Liver (tissue), 9 donors: ENCODE data around the gene ABHD17C. TPM values are rescaled to one million over a fixed set of nuclear protein-coding genes. Genes with fewer than 3 reads are reported as not detected.

Experiments
- DNase-seq: peaks from one replicate; pipeline ENCODE4 v3.0.0-alpha.2; 2017; ENCODE audit warnings: low spot score
- H3K27ac ChIP-seq, 2 donors: one replicate each; pipeline ENCODE4 v1.7.0; 2013; ENCODE audit warnings: inconsistent platforms in 2 of 2, low read length in 2 of 2, control low read depth in 1 of 2, low read depth in 1 of 2, mild to moderate bottlenecking in 1 of 2
- H3K27me3 ChIP-seq, 4 donors: one replicate each; pipeline versions ENCODE4 v1.6.1 to v1.7.0; 2013; ENCODE audit warnings: low read length in 3 of 4, inconsistent platforms in 1 of 4, mild to moderate bottlenecking in 1 of 4, moderate library complexity in 1 of 4; ENCODE audit not compliant: control insufficient read depth in 4 of 4, insufficient read depth in 4 of 4
- H3K36me3 ChIP-seq, 4 donors: one replicate each; pipeline versions ENCODE4 v1.6.1 to v1.7.0; 2013; ENCODE audit warnings: low read length in 3 of 4, mild to moderate bottlenecking in 3 of 4, low read depth in 1 of 4, moderate library complexity in 1 of 4; ENCODE audit not compliant: control insufficient read depth in 4 of 4, insufficient read depth in 3 of 4
- H3K4me1 ChIP-seq, 4 donors: one replicate each; pipeline versions ENCODE4 v1.6.1 to v1.7.0; 2013; ENCODE audit warnings: low read length in 3 of 4, mild to moderate bottlenecking in 3 of 4, moderate library complexity in 1 of 4; ENCODE audit not compliant: control insufficient read depth in 4 of 4, insufficient read depth in 4 of 4
- H3K4me3 ChIP-seq, 3 donors: one replicate each; pipeline versions ENCODE4 v1.6.1 to v1.7.0; 2013; ENCODE audit warnings: low read length in 3 of 3, control low read depth in 1 of 3, low read depth in 1 of 3, mild to moderate bottlenecking in 1 of 3
- H3K9ac ChIP-seq, 2 donors: one replicate each; pipeline ENCODE4 v1.7.0; 2013; ENCODE audit warnings: low read length in 2 of 2, mild to moderate bottlenecking in 2 of 2, moderate library complexity in 2 of 2, control low read depth in 1 of 2, low read depth in 1 of 2
- H3K9me3 ChIP-seq, 4 donors: one replicate each; pipeline versions ENCODE4 v1.6.1 to v1.7.0; 2013; ENCODE audit warnings: low read length in 3 of 4; ENCODE audit not compliant: control insufficient read depth in 4 of 4
- EGR1 ChIP-seq, 2 donors: IDR thresholded peaks; 2 replicates each; pipeline ENCODE4 v1.6.1; 2016 to 2018; ENCODE audit warnings: antibody characterized with exemption in 2 of 2, low read depth in 2 of 2
- FOXA1 ChIP-seq: IDR thresholded peaks from 2 replicates; pipeline ENCODE4 v1.6.1; 2016; ENCODE audit warnings: antibody characterized with exemption
- FOXA2 ChIP-seq: IDR thresholded peaks from 2 replicates; pipeline ENCODE4 v1.6.1; 2016; ENCODE audit warnings: antibody characterized with exemption
- GABPA ChIP-seq, 2 donors: IDR thresholded peaks in 1 of 2; conservative IDR thresholded peaks in 1 of 2; 2 replicates each; pipeline ENCODE4 v1.6.1; 2016; ENCODE audit warnings: antibody characterized with exemption in 2 of 2, mild to moderate bottlenecking in 1 of 2, moderate library complexity in 1 of 2
- HNF4A ChIP-seq, 2 donors: conservative IDR thresholded peaks; 2 replicates each; pipeline ENCODE4 v1.6.1; 2016; ENCODE audit warnings: antibody characterized with exemption in 2 of 2, mild to moderate bottlenecking in 2 of 2
- HNF4G ChIP-seq: IDR thresholded peaks from 2 replicates; pipeline ENCODE4 v1.6.1; 2016; ENCODE audit warnings: antibody characterized with exemption
- NR2F2 ChIP-seq: IDR thresholded peaks from 2 replicates; pipeline ENCODE4 v1.6.1; 2016; ENCODE audit warnings: antibody characterized with exemption
- RAD21 ChIP-seq, 2 donors: IDR thresholded peaks; 2 replicates each; pipeline ENCODE4 v1.6.1; 2016; ENCODE audit warnings: antibody characterized with exemption in 2 of 2, mild to moderate bottlenecking in 2 of 2
- RXRA ChIP-seq, 2 donors: IDR thresholded peaks; 2 replicates each; pipeline ENCODE4 v1.6.1; 2017 to 2018; ENCODE audit warnings: antibody characterized with exemption in 2 of 2, mild to moderate bottlenecking in 1 of 2
- SP1 ChIP-seq: IDR thresholded peaks from 2 replicates; pipeline ENCODE4 v1.6.1; 2018; ENCODE audit warnings: antibody characterized with exemption, mild to moderate bottlenecking
- TAF1 ChIP-seq: conservative IDR thresholded peaks from 2 replicates; pipeline ENCODE4 v1.6.1; 2016; ENCODE audit warnings: antibody characterized with exemption, mild to moderate bottlenecking
- YY1 ChIP-seq: IDR thresholded peaks from 2 replicates; pipeline ENCODE4 v1.6.1; 2016; ENCODE audit warnings: antibody characterized with exemption, mild to moderate bottlenecking
- WGBS: extraction: QIAGEN DNeasy Blood & Tissue Kit; methylation state at CpG from one replicate; pipeline ENCODE4 v1.1.7; 2013; 5-methylcytosine and 5-hydroxymethylcytosine counted together
- polyA plus RNA-seq, 2 donors: library from polyadenylated mRNA; stranded (reverse) in 1 of 2; unstranded in 1 of 2; fragments of 200-250 nt in 1 of 2; fragments of >200 nt in 1 of 2; fragmentation: Nextera tagmentation in 1 of 2; extraction: Ambion mirVana in 1 of 2; gene quantifications; one replicate each; pipeline versions ENCODE4 v1.2.1 to v1.2.3, GENCODE V29; 2013 to 2015
- total RNA-seq, 2 donors: library from RNA; depleted of rRNA; stranded (reverse); fragments of >200 nt; gene quantifications; one replicate each; pipeline ENCODE4 v1.2.3, GENCODE V29; 2014
- TF ChIP-seq, protein P1 (sequence below): IDR thresholded peaks from 2 replicates; pipeline ENCODE4 v1.6.1; 2016; ENCODE audit warnings: antibody characterized with exemption
- TF ChIP-seq, protein P2 (sequence below): IDR thresholded peaks from 2 replicates; pipeline ENCODE4 v1.6.1; 2016; ENCODE audit warnings: antibody characterized with exemption, mild to moderate bottlenecking
- TF ChIP-seq, protein P3 (sequence below): fragments of 150-350 bp; IDR thresholded peaks from 2 replicates; pipeline ENCODE4 v1.5.1; 2017; ENCODE audit warnings: improper control_type of control experiment, low read depth, low read length; ENCODE audit not compliant: missing input control
- donor health status: healthy.
- donor health status: healthy.
- donor health status: healthy.
- donor health status: healthy.
- donor health status: healthy.

Gene ABHD17C
- total and polyA plus RNA-seq, 4 donors = 0.79 to 3.0 (median 2.0) TPM

DNA sequence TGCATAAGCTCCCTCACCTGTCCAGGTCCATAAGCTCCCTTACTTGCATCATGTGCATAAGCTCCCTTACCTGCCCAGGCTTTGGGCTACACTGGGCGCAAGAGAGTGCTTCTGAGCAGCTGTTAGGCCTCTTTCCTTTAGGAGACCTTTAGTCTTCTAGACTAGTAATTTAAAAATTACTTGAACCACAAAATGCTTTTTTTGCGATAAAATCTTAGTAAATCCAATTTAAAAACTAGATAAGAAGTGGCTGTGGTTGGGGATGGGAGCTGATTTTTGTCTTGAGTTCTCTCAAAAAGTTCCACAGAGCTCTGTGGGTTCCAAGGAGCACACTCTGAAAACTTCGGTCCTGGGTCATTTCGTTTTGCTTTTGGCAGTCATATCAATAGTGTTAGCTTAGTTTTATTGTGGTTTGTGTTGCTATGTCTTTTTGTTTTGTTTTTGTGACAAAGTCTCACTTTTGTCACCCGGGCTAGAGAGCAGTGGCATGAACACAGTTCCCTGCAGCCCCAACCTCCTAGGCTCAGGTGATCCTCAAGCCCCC is 90.8 kb downstream of the ABHD17C start:
- 91% methylated on average over 5 of the region's 5 CpGs for WGBS
- Histone ChIP-seq H3K36me3 (no peaks in the 10 kb centered on the region), H3K9ac (no peak overlapping the region), H3K27me3 (peaks cover 0 to 6% (median 3%) of the 10 kb centered on the region in 4 donors), H3K27ac (no peak overlapping the region), H3K4me3 (no peak overlapping the region), H3K9me3 (no peaks in the 10 kb centered on the region), H3K4me1 (no peaks in the 10 kb centered on the region)
- DNase-seq = no peak
- no peak for TF ChIP-seq TAF1

DNA sequence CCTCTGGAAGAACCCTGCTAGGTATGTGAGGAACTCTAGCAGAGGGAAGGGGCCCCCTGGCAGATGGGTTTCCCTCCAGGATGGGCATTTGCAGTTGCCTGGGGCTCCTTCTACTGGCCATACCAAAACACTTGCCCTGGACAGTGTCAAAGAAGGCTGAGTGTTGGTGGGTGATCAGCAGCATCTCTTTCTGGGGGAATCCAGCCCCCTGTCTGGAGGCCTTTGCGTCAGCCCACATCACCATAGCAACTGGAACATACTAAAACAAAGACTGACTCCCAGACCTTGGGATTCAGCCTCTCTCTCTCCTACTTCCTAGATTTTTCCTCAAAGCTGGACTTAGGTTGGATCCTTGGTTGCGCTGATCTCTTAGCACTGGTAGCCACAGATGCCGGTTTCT is 92.2 kb downstream of the ABHD17C start:
- Histone ChIP-seq H3K36me3 (no peaks in the 10 kb centered on the region), H3K4me3 (no peak overlapping the region), H3K27me3 (peaks cover 0 to 10% (median under 1%) of the 10 kb centered on the region in 4 donors), H3K9me3 (no peaks in the 10 kb centered on the region), H3K27ac (no peak overlapping the region), H3K9ac (no peak overlapping the region), H3K4me1 (no peaks in the 10 kb centered on the region)
- no peak for TF ChIP-seq FOXA1
- TF ChIP-seq RXRA (IDR thresholded peaks at IDR 0.05) = no peak
- TF ChIP-seq YY1 = no peak
- no peak for TF ChIP-seq EGR1 (IDR thresholded peaks at IDR 0.05; ENCODE audit: low read depth in 2 of 2)
- no peak for TF ChIP-seq FOXA2
- TF ChIP-seq RAD21 (IDR thresholded peaks at IDR 0.05) = no peak
- TF ChIP-seq, protein P1, sequence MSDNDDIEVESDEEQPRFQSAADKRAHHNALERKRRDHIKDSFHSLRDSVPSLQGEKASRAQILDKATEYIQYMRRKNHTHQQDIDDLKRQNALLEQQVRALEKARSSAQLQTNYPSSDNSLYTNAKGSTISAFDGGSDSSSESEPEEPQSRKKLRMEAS = no peak
- TF ChIP-seq HNF4A (conservative IDR thresholded peaks at IDR 0.05) = no peak
- TF ChIP-seq HNF4G = no peak
- no peak for TF ChIP-seq GABPA (IDR thresholded peaks at IDR 0.05 in 1 of 2, conservative IDR thresholded peaks at IDR 0.05 in 1 of 2)
- TF ChIP-seq, protein P2, sequence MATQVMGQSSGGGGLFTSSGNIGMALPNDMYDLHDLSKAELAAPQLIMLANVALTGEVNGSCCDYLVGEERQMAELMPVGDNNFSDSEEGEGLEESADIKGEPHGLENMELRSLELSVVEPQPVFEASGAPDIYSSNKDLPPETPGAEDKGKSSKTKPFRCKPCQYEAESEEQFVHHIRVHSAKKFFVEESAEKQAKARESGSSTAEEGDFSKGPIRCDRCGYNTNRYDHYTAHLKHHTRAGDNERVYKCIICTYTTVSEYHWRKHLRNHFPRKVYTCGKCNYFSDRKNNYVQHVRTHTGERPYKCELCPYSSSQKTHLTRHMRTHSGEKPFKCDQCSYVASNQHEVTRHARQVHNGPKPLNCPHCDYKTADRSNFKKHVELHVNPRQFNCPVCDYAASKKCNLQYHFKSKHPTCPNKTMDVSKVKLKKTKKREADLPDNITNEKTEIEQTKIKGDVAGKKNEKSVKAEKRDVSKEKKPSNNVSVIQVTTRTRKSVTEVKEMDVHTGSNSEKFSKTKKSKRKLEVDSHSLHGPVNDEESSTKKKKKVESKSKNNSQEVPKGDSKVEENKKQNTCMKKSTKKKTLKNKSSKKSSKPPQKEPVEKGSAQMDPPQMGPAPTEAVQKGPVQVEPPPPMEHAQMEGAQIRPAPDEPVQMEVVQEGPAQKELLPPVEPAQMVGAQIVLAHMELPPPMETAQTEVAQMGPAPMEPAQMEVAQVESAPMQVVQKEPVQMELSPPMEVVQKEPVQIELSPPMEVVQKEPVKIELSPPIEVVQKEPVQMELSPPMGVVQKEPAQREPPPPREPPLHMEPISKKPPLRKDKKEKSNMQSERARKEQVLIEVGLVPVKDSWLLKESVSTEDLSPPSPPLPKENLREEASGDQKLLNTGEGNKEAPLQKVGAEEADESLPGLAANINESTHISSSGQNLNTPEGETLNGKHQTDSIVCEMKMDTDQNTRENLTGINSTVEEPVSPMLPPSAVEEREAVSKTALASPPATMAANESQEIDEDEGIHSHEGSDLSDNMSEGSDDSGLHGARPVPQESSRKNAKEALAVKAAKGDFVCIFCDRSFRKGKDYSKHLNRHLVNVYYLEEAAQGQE = no peak
- no peak for TF ChIP-seq SP1
- TF ChIP-seq NR2F2 = no peak
- no peak for TF ChIP-seq TAF1
- TF ChIP-seq, protein P3, sequence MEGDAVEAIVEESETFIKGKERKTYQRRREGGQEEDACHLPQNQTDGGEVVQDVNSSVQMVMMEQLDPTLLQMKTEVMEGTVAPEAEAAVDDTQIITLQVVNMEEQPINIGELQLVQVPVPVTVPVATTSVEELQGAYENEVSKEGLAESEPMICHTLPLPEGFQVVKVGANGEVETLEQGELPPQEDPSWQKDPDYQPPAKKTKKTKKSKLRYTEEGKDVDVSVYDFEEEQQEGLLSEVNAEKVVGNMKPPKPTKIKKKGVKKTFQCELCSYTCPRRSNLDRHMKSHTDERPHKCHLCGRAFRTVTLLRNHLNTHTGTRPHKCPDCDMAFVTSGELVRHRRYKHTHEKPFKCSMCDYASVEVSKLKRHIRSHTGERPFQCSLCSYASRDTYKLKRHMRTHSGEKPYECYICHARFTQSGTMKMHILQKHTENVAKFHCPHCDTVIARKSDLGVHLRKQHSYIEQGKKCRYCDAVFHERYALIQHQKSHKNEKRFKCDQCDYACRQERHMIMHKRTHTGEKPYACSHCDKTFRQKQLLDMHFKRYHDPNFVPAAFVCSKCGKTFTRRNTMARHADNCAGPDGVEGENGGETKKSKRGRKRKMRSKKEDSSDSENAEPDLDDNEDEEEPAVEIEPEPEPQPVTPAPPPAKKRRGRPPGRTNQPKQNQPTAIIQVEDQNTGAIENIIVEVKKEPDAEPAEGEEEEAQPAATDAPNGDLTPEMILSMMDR = no peak
- no peak for DNase-seq
- 88% methylated on average over 3 of the region's 3 CpGs for WGBS
